Endothelial cell of umbilical vein (primary cell): ENCODE results near the gene TBC1D14. TPM values are rescaled to one million over a fixed set of nuclear protein-coding genes. Genes with fewer than 3 reads are reported as not detected.

ENCODE experiments used
- BruUV-seq: library from RNA; stranded (reverse); fragments of 400-500 nt; replicated peaks from 2 replicates; lab custom pipeline; 2021; lab: Mats Ljungman, UMichigan
- CTCF ChIA-PET: fragments of 300-600, 350-600 bp; sonication (Branson Sonifier 250); formaldehyde crosslinking; loops from one replicate; lab custom pipeline; 2021; ENCODE audit warnings: antibody characterized with exemption, inconsistent platforms; lab: Charles Lee
- POLR2A ChIA-PET: fragments of 300-600, 350-600 bp; sonication (Branson Sonifier 250); formaldehyde crosslinking; loops from one replicate; lab custom pipeline; 2021; ENCODE audit warnings: antibody characterized with exemption, inconsistent platforms; lab: Charles Lee
- DNase-seq: peaks from one replicate; pipeline ENCODE4 v3.0.0-alpha.2; 2011; ENCODE audit warnings: low read depth, low spot score
- FAIRE-seq: peaks from 2 replicates; lab custom pipeline; 2011; peaks lifted over from hg19 to GRCh38; lab: Jason Lieb, UNC
- H2AFZ ChIP-seq: 2 replicates; pipeline ENCODE4 v1.6.0; 2012; ENCODE audit warnings: low read depth, low read length, control low read depth, inconsistent platforms
- H3K27ac ChIP-seq: 2 replicates; pipeline ENCODE4 v1.5.1; 2011; ENCODE audit warnings: low read depth, mild to moderate bottlenecking, control low read depth, low read length, moderate library complexity; ENCODE audit not compliant: insufficient read depth
- H3K27me3 ChIP-seq, 2 experiments: 2 replicates each; pipeline versions ENCODE4 v1.6.0 to v1.6.1; 2011; ENCODE audit warnings: low read length in 2 of 2, mixed read lengths in 1 of 2; ENCODE audit not compliant: control insufficient read depth in 2 of 2, insufficient read depth in 2 of 2
- H3K36me3 ChIP-seq, 2 experiments: 2 replicates in 1 of 2; 3 replicates in 1 of 2; pipeline ENCODE4 v1.5.1; 2011; ENCODE audit warnings: low read length in 2 of 2, mild to moderate bottlenecking in 1 of 2, moderate library complexity in 1 of 2; ENCODE audit not compliant: control insufficient read depth in 2 of 2, insufficient read depth in 2 of 2; ENCODE audit errors: extremely low read depth in 1 of 2
- H3K4me1 ChIP-seq: 3 replicates; pipeline ENCODE4 v1.5.1; 2011; ENCODE audit warnings: mild to moderate bottlenecking, low read length; ENCODE audit not compliant: control insufficient read depth, insufficient read depth; ENCODE audit errors: extremely low read depth
- H3K4me2 ChIP-seq: 2 replicates; pipeline ENCODE4 v1.6.1; 2011; ENCODE audit warnings: low read length, control low read depth, mixed read lengths; ENCODE audit not compliant: insufficient read depth
- H3K4me3 ChIP-seq, 3 experiments: fragments of 200-600 bp in 1 of 3; sonication (generic), shearing (Covaris generic) in 1 of 3; replicated peaks in 1 of 3; 2 replicates each; pipeline ENCODE4 v1.5.1; 2011 to 2016; ENCODE audit warnings: control low read depth in 3 of 3, low read length in 3 of 3, mild to moderate bottlenecking in 2 of 3, inconsistent platforms in 1 of 3, low read depth in 1 of 3, moderate library complexity in 1 of 3; ENCODE audit not compliant: insufficient read depth in 1 of 3
- H3K79me2 ChIP-seq: 2 replicates; pipeline ENCODE4 v1.6.0; 2012; ENCODE audit warnings: low read length, inconsistent platforms; ENCODE audit not compliant: control insufficient read depth, insufficient read depth
- H3K9ac ChIP-seq: replicated peaks from 2 replicates; pipeline ENCODE3; 2011; ENCODE audit warnings: low read length, control low read depth; ENCODE audit not compliant: insufficient read depth; ENCODE audit errors: extremely low read depth
- H3K9me1 ChIP-seq: replicated peaks from 3 replicates; pipeline ENCODE4 v1.6.0; 2011; ENCODE audit warnings: mild to moderate bottlenecking, low read length; ENCODE audit not compliant: control insufficient read depth, insufficient read depth; ENCODE audit errors: extremely low read depth
- H3K9me3 ChIP-seq: replicated peaks from 2 replicates; pipeline ENCODE4 v1.5.1; 2012; ENCODE audit warnings: low read length, inconsistent platforms; ENCODE audit not compliant: control insufficient read depth, insufficient read depth
- H4K20me1 ChIP-seq: replicated peaks from 2 replicates; pipeline ENCODE3; 2011; ENCODE audit warnings: mild to moderate bottlenecking, low read length; ENCODE audit not compliant: control insufficient read depth, insufficient read depth; ENCODE audit errors: extremely low read depth
- EZH2 ChIP-seq: IDR thresholded peaks from 2 replicates; pipeline ENCODE4 v1.6.1; 2012; ENCODE audit warnings: borderline replicate concordance, low read depth, mild to moderate bottlenecking, moderate library complexity, low read length, inconsistent platforms; ENCODE audit not compliant: severe bottlenecking
- FOS ChIP-seq: IDR thresholded peaks from 2 replicates; pipeline ENCODE4 v1.6.1; 2011; ENCODE audit warnings: mild to moderate bottlenecking, low read length, moderate library complexity, borderline replicate concordance; ENCODE audit not compliant: insufficient read depth
- GATA2 ChIP-seq: IDR thresholded peaks from 2 replicates; pipeline ENCODE4 v1.7.0; 2011; ENCODE audit warnings: low read depth, mild to moderate bottlenecking, moderate library complexity, mixed read lengths, low read length; ENCODE audit not compliant: insufficient read length, insufficient read depth
- JUN ChIP-seq: IDR thresholded peaks from 2 replicates; pipeline ENCODE4 v1.6.1; 2011; ENCODE audit warnings: borderline replicate concordance, low read depth; ENCODE audit not compliant: insufficient read length, insufficient read depth
- MYC ChIP-seq: IDR thresholded peaks from one replicate; pipeline ENCODE4 v1.6.1; 2011; ENCODE audit warnings: mild to moderate bottlenecking, low read depth, low read length
- POLR2A ChIP-seq: IDR thresholded peaks from 2 replicates; pipeline ENCODE4 v1.6.1; 2012; ENCODE audit warnings: low read depth, mild to moderate bottlenecking, control low read depth, low read length
- POLR2AphosphoS5 ChIP-seq: IDR thresholded peaks from 2 replicates; pipeline ENCODE4 v1.6.1; 2012; ENCODE audit warnings: low read depth, mild to moderate bottlenecking, control low read depth, low read length, moderate library complexity; ENCODE audit not compliant: insufficient read depth
- dilution Hi-C: fragments of 300-500 bp; cut with MboI; formaldehyde crosslinking; loops from one replicate; pipeline ENCODE4 v1.15.0; 2019; ENCODE audit warnings: low sequenced_read_pairs; ENCODE audit not compliant: extremely low pct_ligation_motif_present
- intact Hi-C: fragments of 100-400 bp; cut with micrococcal nuclease; formaldehyde crosslinking; loops from one replicate; pipeline ENCODE4 v1.10.0; 2022
- polyA plus RNA-seq, 4 experiments: library from polyadenylated mRNA; depleted of rRNA in 3 of 4; stranded (reverse) in 3 of 4; unstranded in 1 of 4; fragments of >200 nt; gene quantifications; 2 replicates each; pipeline versions ENCODE4 v1.2.1 to v1.2.3, GENCODE V29; 2011 to 2012; ENCODE audit warnings: missing spikeins in 1 of 4
- total RNA-seq: library from RNA; stranded (reverse); gene quantifications from 2 replicates; pipeline ENCODE4 v1.2.3, GENCODE V29; 2021
- TF ChIP-seq, protein P1 (sequence below): IDR thresholded peaks from 2 replicates; pipeline ENCODE4 v1.6.1; 2011; ENCODE audit not compliant: insufficient read depth, insufficient read length
- TF ChIP-seq, protein P2 (sequence below), 2 donors: IDR thresholded peaks; 1 replicate in 1 of 2; 2 replicates in 1 of 2; pipeline ENCODE4 v1.5.1; 2011; ENCODE audit warnings: low read length in 2 of 2, mild to moderate bottlenecking in 2 of 2, moderate library complexity in 2 of 2, control low read depth in 1 of 2, inconsistent platforms in 1 of 2, low read depth in 1 of 2; ENCODE audit not compliant: insufficient read depth in 1 of 2; ENCODE audit errors: extremely low read depth in 1 of 2

The TBC1D14 gene
- total and polyA plus RNA-seq, 2 donors (not counting 3 experiments of a cell fraction or from before 2014, with no cell fraction given) = 23.7 to 24.8 TPM

DNA sequence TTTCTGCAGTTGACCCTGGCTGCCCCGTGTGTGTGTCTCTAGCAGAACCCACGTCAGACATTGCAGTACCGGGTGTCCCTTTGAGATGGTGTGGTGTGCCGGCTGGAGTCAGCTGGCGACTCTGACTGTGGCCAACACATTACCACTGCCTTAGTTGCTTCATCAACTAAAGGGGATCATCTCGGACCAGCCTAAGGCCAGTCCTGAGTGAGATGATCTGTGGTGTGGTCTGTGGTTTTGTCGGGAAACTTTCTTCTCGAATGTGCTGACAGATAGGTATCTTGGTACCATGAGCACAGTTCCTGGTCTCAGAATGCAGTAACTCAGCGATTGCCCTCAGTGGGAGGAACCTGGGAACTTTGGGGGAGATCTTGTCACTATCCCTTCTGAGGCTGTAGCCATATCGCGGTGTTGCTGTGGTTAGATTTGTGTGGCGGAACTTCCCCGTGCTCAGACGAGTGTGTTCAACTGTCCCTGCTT lies 15.8 kb downstream of the TBC1D14 start:
- FAIRE-seq = no peak
- H3K4me2 ChIP-seq = no peak overlapping the region
- no peaks in the 10 kb centered on the region for H3K4me1 ChIP-seq
- H3K79me2 ChIP-seq = no peaks in the 10 kb centered on the region
- dilution Hi-C loops = no loop called here
- H2AFZ ChIP-seq = no peak overlapping the region
- H3K27me3 ChIP-seq = no peaks in the 10 kb centered on the region
- H3K36me3 ChIP-seq = peaks cover 3 to 11% of the 10 kb centered on the region in 2 experiments
- DNase-seq = no peak
- no peaks in the 10 kb centered on the region for H3K9me1 ChIP-seq
- intact Hi-C loops = no loop called here
- H3K27ac ChIP-seq = no peak overlapping the region
- TF ChIP-seq POLR2A (no peak), POLR2AphosphoS5 (no peak), MYC (no peak), GATA2 (no peak), EZH2 (no peak), JUN (no peak), FOS (no peak)
- TF ChIP-seq, protein P1, sequence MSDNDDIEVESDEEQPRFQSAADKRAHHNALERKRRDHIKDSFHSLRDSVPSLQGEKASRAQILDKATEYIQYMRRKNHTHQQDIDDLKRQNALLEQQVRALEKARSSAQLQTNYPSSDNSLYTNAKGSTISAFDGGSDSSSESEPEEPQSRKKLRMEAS = no peak
- TF ChIP-seq, protein P2, sequence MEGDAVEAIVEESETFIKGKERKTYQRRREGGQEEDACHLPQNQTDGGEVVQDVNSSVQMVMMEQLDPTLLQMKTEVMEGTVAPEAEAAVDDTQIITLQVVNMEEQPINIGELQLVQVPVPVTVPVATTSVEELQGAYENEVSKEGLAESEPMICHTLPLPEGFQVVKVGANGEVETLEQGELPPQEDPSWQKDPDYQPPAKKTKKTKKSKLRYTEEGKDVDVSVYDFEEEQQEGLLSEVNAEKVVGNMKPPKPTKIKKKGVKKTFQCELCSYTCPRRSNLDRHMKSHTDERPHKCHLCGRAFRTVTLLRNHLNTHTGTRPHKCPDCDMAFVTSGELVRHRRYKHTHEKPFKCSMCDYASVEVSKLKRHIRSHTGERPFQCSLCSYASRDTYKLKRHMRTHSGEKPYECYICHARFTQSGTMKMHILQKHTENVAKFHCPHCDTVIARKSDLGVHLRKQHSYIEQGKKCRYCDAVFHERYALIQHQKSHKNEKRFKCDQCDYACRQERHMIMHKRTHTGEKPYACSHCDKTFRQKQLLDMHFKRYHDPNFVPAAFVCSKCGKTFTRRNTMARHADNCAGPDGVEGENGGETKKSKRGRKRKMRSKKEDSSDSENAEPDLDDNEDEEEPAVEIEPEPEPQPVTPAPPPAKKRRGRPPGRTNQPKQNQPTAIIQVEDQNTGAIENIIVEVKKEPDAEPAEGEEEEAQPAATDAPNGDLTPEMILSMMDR (IDR thresholded peaks at IDR 0.05; ENCODE audit: extremely low read depth in 1 of 2, insufficient read depth in 1 of 2, low read depth in 1 of 2, low read length in 2 of 2) = no peak
- no peak overlapping the region for H3K9ac ChIP-seq
- no peaks in the 10 kb centered on the region for H4K20me1 ChIP-seq
- H3K9me3 ChIP-seq = no peaks in the 10 kb centered on the region
- ChIA-PET CTCF (no interaction called here), POLR2A (no interaction called here)
- no TSS peak for BruUV-seq
- no peak overlapping the region for H3K4me3 ChIP-seq
